A673 (cell line): ENCODE data around the gene FAM171A2. TPM values are rescaled to one million over a fixed set of nuclear protein-coding genes. Genes with fewer than 3 reads are reported as not detected.

Experiments used
- BruUV-seq: library from RNA; stranded (reverse); fragments of 400-500 nt; replicated peaks from 2 replicates; lab custom pipeline; 2021; lab: Mats Ljungman, UMichigan
- CTCF ChIA-PET: fragments of 300-600 bp; sonication (Branson Sonifier 250); formaldehyde crosslinking; loops from one replicate; lab custom pipeline; 2022; ENCODE audit warnings: antibody characterized with exemption; lab: Charles Lee
- POLR2A ChIA-PET: fragments of 300-600 bp; sonication (Branson Sonifier 250); formaldehyde crosslinking; loops from one replicate; lab custom pipeline; 2022; ENCODE audit warnings: antibody characterized with exemption; ENCODE audit not compliant: low non-redundant PET; lab: Charles Lee
- DNase-seq: peaks from one replicate; pipeline ENCODE4 v3.0.0-alpha.2; 2015; ENCODE audit warnings: low spot score
- H3K27ac ChIP-seq: fragments of 200-600 bp; sonication (generic); 2 replicates; pipeline ENCODE4 v1.5.1; 2016; ENCODE audit warnings: mixed run types, low read depth, mild to moderate bottlenecking, mixed read lengths, antibody characterized with exemption, low read length; ENCODE audit not compliant: poor library complexity, severe bottlenecking
- H3K27me3 ChIP-seq: fragments of 200-600 bp; sonication (generic); replicated peaks from 2 replicates; pipeline ENCODE4 v1.6.1; 2017; ENCODE audit warnings: mixed run types, low read depth, mild to moderate bottlenecking, mixed read lengths, antibody characterized with exemption, low read length; ENCODE audit not compliant: insufficient read depth, poor library complexity
- H3K36me3 ChIP-seq: fragments of 200-600 bp; sonication (generic); 2 replicates; pipeline ENCODE4 v1.6.1; 2016; ENCODE audit warnings: mixed run types, mild to moderate bottlenecking, mixed read lengths, antibody characterized with exemption, low read length; ENCODE audit not compliant: insufficient read depth, poor library complexity, severe bottlenecking
- H3K4me1 ChIP-seq: fragments of 200-600 bp; sonication (generic); 2 replicates; pipeline ENCODE4 v1.6.1; 2017; ENCODE audit warnings: mixed run types, mild to moderate bottlenecking, mixed read lengths, antibody characterized with exemption, low read length; ENCODE audit not compliant: insufficient read depth, poor library complexity, severe bottlenecking
- H3K4me3 ChIP-seq: fragments of 200-600 bp; sonication (generic); 2 replicates; pipeline ENCODE4 v1.5.1; 2016; ENCODE audit warnings: low read depth, mixed run types, mild to moderate bottlenecking, mixed read lengths, low read length; ENCODE audit not compliant: poor library complexity, severe bottlenecking
- H3K9me3 ChIP-seq: fragments of 200-600 bp; sonication (generic); 2 replicates; pipeline ENCODE4 v1.6.1; 2016; ENCODE audit warnings: mixed run types, low read depth, mild to moderate bottlenecking, mixed read lengths, antibody characterized with exemption, low read length; ENCODE audit not compliant: poor library complexity, severe bottlenecking
- EZH2 ChIP-seq: fragments of 200-600 bp; sonication (generic); IDR thresholded peaks from 2 replicates; pipeline ENCODE4 v1.6.1; 2017; ENCODE audit warnings: borderline replicate concordance, low read depth, mild to moderate bottlenecking, mixed read lengths, antibody characterized with exemption, low read length; ENCODE audit not compliant: poor library complexity, severe bottlenecking
- intact Hi-C: fragments of 100-400 bp; cut with micrococcal nuclease; formaldehyde crosslinking; loops from one replicate; pipeline ENCODE4 v1.10.0; 2022; ENCODE audit not compliant: unreplicated experiment
- total RNA-seq: library from RNA; stranded (reverse); gene quantifications from 2 replicates; pipeline ENCODE4 v1.2.3, GENCODE V29; 2021
- TF ChIP-seq, protein P1 (sequence below): fragments of 300-800, 200-600 bp; sonication (generic); conservative IDR thresholded peaks from 2 replicates; pipeline ENCODE4 v1.5.1; 2017; ENCODE audit warnings: low read depth, mild to moderate bottlenecking, antibody characterized with exemption, low read length, moderate library complexity, mixed read lengths

The FAM171A2 gene
- total RNA-seq, 1 experiment from 2014 or later = 12.8 TPM

DNA sequence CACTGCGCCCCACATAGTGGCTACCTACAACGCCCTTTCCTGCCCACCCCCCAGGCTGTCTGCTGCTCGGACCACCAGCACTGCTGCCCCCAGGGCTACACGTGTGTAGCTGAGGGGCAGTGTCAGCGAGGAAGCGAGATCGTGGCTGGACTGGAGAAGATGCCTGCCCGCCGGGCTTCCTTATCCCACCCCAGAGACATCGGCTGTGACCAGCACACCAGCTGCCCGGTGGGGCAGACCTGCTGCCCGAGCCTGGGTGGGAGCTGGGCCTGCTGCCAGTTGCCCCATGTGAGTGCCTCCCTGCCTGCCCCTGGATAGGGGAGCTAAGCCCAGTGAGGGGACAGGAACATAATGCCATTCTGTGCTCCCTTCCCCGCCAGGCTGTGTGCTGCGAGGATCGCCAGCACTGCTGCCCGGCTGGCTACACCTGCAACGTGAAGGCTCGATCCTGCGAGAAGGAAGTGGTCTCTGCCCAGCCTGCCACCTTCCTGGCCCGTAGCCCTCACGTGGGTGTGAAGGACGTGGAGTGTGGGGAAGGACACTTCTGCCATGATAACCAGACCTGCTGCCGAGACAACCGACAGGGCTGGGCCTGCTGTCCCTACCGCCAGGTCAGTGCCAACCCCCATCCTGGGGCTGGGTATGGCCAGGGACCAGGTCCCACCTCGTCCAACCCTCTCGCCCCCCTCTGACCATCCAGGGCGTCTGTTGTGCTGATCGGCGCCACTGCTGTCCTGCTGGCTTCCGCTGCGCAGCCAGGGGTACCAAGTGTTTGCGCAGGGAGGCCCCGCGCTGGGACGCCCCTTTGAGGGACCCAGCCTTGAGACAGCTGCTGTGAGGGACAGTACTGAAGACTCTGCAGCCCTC is 11.5 kb downstream of the FAM171A2 start:
- Histone ChIP-seq H3K27ac (no peak overlapping the region), H3K4me3 (no peak overlapping the region), H3K9me3 (no peaks in the 10 kb centered on the region), H3K4me1 (no peaks in the 10 kb centered on the region), H3K36me3 (no peaks in the 10 kb centered on the region), H3K27me3 (no peaks in the 10 kb centered on the region)
- ChIA-PET POLR2A (no interaction called here), CTCF (no interaction called here)
- no TSS peak for BruUV-seq
- TF ChIP-seq, protein P1, sequence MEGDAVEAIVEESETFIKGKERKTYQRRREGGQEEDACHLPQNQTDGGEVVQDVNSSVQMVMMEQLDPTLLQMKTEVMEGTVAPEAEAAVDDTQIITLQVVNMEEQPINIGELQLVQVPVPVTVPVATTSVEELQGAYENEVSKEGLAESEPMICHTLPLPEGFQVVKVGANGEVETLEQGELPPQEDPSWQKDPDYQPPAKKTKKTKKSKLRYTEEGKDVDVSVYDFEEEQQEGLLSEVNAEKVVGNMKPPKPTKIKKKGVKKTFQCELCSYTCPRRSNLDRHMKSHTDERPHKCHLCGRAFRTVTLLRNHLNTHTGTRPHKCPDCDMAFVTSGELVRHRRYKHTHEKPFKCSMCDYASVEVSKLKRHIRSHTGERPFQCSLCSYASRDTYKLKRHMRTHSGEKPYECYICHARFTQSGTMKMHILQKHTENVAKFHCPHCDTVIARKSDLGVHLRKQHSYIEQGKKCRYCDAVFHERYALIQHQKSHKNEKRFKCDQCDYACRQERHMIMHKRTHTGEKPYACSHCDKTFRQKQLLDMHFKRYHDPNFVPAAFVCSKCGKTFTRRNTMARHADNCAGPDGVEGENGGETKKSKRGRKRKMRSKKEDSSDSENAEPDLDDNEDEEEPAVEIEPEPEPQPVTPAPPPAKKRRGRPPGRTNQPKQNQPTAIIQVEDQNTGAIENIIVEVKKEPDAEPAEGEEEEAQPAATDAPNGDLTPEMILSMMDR = no peak
- no peak for TF ChIP-seq EZH2
- intact Hi-C loops = no loop called here
- no peak for DNase-seq

DNA sequence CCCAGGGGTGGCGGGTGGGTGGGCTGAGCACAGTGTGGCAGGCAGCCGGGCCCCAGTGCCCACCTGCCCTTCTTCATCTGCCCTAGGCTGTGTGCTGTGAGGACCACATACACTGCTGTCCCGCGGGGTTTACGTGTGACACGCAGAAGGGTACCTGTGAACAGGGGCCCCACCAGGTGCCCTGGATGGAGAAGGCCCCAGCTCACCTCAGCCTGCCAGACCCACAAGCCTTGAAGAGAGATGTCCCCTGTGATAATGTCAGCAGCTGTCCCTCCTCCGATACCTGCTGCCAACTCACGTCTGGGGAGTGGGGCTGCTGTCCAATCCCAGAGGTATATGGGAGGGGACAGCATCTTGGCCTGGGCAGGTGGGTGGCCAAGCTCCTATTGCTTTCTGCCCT is 12.2 kb downstream of the FAM171A2 start:
- Histone ChIP-seq H3K36me3 (no peaks in the 10 kb centered on the region), H3K27ac (no peak overlapping the region), H3K4me3 (no peak overlapping the region), H3K27me3 (no peaks in the 10 kb centered on the region), H3K9me3 (no peaks in the 10 kb centered on the region), H3K4me1 (no peaks in the 10 kb centered on the region)
- TSS peak; percentile 45 for BruUV-seq
- intact Hi-C loops = no loop called here
- TF ChIP-seq, protein P1 = no peak
- no peak for TF ChIP-seq EZH2
- POLR2A ChIA-PET = no interaction called here
- DNase-seq = no peak
- CTCF ChIA-PET = no interaction called here

DNA sequence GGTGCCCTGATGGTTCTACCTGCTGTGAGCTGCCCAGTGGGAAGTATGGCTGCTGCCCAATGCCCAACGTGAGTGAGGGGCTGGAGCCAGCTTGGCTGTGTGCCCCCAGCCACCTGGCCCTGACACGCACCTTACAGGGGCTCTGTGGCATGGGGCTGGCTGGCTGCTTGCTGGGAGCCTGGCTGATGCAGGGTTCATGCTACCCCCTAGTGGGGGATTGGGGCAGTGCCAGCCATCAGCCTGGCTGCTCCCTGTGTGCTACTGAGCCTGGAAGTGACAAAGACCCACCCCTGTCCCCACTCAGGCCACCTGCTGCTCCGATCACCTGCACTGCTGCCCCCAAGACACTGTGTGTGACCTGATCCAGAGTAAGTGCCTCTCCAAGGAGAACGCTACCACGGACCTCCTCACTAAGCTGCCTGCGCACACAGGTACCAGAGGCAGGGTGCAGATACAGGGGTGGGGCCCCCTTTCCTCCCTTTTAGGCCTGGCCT is 12.9 kb downstream of the FAM171A2 start:
- CTCF ChIA-PET = no interaction called here
- H3K36me3 ChIP-seq = no peaks in the 10 kb centered on the region
- H3K4me3 ChIP-seq = no peak overlapping the region
- H3K27ac ChIP-seq = no peak overlapping the region
- BruUV-seq = no TSS peak
- peak; percentile 59 for DNase-seq
- POLR2A ChIA-PET = no interaction called here
- H3K27me3 ChIP-seq = no peaks in the 10 kb centered on the region
- TF ChIP-seq EZH2 = no peak
- TF ChIP-seq, protein P1 = peak; percentile 65
- no peaks in the 10 kb centered on the region for H3K4me1 ChIP-seq
- no peaks in the 10 kb centered on the region for H3K9me3 ChIP-seq
- intact Hi-C loops = no loop called here
